K562 (cell line): ENCODE results near the gene SHISAL1. TPM values are rescaled to one million over a fixed set of nuclear protein-coding genes. Genes with fewer than 3 reads are reported as not detected.

Source experiments
- MCM2 ChIP-seq: fragments of 450-650 bp; IDR thresholded peaks from 2 replicates; pipeline ENCODE4 v1.6.1; 2017; ENCODE audit warnings: low read depth, mild to moderate bottlenecking
- MTA2 ChIP-seq: fragments of 450-650 bp; IDR thresholded peaks from 2 replicates; pipeline ENCODE4 v1.6.1; 2016; ENCODE audit warnings: low read depth
- RBM39 ChIP-seq: fragments of 200-400 bp; formaldehyde crosslinking; optimal IDR thresholded peaks from 2 replicates; pipeline ENCODE3; 2018; ENCODE audit warnings: low read depth, low read length
- SRSF7 ChIP-seq: fragments of 200-400 bp; formaldehyde crosslinking; optimal IDR thresholded peaks from 2 replicates; pipeline ENCODE3; 2017; ENCODE audit warnings: mild to moderate bottlenecking, low read depth, low read length
- ZNF24 ChIP-seq: fragments of 450-650 bp; IDR thresholded peaks from 2 replicates; pipeline ENCODE4 v1.6.1; 2016
- polyA plus RNA-seq, 8 experiments: library from polyadenylated mRNA; depleted of rRNA in 4 of 8; stranded (reverse) in 5 of 8; unstranded in 3 of 8; fragments of >200 nt; fragmentation: Nextera tagmentation in 2 of 8; fragmentation: Illumina TruSeq in 1 of 8; extraction: Ambion mirVana in 2 of 8; extraction: Trizol in 1 of 8; gene quantifications; 2 replicates each; pipeline versions ENCODE4 v1.2.1 to v1.2.3, GENCODE V29; 2011 to 2014; ENCODE audit warnings: inconsistent platforms in 1 of 8, missing spikeins in 1 of 8
- total RNA-seq, 7 experiments: library from RNA; depleted of rRNA in 6 of 7; stranded (reverse); fragments of >200 nt in 6 of 7; fragmentation: Illumina TruSeq in 2 of 7; extraction: Trizol in 2 of 7; gene quantifications; 2 replicates each; pipeline versions ENCODE4 v1.2.1 to v1.2.3, GENCODE V29; 2011 to 2021; ENCODE audit warnings: low replicate concordance in 1 of 7
- TF ChIP-seq, protein P1 (sequence below): fragments of 450-650 bp; IDR thresholded peaks from 2 replicates; pipeline ENCODE4 v1.6.1; 2018; ENCODE audit not compliant: partially characterized antibody
- TF ChIP-seq, protein P2 (sequence below): fragments of 250-450 bp; sonication (Bioruptor Pico); IDR thresholded peaks from 2 replicates; pipeline ENCODE4 v1.8.0; 2022; ENCODE audit warnings: inconsistent platforms

SHISAL1 gene
- total and polyA plus RNA-seq, 9 of the 15 experiments (the other 6 are each of a cell fraction or from before 2014, with no cell fraction given): not detected

DNA sequence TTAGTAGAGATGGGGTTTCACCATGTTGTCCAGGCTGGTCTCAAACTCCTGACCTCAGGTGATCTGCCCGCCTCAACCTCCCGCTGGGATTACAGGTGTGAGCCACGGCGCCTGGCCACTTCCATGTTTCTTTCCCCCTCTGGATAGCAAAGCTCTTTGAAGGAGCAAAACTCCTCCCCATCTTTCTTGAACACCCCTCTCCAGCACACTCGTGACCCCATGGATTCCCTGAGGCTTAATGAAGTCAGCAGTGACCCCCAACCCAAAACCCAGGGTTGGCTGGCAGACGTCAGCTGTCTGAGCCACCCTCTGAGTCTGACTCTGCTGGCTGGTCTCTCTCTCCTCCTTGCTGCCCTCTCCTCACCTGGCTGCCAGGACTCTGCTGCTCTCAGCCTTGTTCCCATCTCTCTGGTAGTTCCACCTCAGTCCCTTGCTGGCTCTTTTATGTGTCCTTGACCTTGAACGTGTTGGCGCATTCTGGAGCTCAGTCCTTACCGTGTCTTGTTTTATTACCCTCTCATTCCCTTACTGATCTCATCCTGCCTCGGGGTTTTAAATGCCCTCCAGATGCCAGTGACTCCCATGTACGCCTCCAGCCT is 87.6 kb downstream of the SHISAL1 start (continued):
- TF ChIP-seq, protein P1, sequence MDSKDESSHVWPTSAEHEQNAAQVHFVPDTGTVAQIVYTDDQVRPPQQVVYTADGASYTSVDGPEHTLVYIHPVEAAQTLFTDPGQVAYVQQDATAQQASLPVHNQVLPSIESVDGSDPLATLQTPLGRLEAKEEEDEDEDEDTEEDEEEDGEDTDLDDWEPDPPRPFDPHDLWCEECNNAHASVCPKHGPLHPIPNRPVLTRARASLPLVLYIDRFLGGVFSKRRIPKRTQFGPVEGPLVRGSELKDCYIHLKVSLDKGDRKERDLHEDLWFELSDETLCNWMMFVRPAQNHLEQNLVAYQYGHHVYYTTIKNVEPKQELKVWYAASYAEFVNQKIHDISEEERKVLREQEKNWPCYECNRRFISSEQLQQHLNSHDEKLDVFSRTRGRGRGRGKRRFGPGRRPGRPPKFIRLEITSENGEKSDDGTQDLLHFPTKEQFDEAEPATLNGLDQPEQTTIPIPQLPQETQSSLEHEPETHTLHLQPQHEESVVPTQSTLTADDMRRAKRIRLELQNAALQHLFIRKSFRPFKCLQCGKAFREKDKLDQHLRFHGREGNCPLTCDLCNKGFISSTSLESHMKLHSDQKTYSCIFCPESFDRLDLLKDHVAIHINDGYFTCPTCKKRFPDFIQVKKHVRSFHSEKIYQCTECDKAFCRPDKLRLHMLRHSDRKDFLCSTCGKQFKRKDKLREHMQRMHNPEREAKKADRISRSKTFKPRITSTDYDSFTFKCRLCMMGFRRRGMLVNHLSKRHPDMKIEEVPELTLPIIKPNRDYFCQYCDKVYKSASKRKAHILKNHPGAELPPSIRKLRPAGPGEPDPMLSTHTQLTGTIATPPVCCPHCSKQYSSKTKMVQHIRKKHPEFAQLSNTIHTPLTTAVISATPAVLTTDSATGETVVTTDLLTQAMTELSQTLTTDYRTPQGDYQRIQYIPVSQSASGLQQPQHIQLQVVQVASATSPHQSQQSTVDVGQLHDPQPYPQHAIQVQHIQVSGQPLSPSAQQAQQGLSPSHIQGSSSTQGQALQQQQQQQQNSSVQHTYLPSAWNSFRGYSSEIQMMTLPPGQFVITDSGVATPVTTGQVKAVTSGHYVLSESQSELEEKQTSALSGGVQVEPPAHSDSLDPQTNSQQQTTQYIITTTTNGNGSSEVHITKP: no peak
- TF ChIP-seq, protein P2, sequence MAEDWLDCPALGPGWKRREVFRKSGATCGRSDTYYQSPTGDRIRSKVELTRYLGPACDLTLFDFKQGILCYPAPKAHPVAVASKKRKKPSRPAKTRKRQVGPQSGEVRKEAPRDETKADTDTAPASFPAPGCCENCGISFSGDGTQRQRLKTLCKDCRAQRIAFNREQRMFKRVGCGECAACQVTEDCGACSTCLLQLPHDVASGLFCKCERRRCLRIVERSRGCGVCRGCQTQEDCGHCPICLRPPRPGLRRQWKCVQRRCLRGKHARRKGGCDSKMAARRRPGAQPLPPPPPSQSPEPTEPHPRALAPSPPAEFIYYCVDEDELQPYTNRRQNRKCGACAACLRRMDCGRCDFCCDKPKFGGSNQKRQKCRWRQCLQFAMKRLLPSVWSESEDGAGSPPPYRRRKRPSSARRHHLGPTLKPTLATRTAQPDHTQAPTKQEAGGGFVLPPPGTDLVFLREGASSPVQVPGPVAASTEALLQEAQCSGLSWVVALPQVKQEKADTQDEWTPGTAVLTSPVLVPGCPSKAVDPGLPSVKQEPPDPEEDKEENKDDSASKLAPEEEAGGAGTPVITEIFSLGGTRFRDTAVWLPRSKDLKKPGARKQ (CRISPR knock-in tag): no peak
- TF ChIP-seq MCM2: no peak
- no peak for TF ChIP-seq ZNF24
- TF ChIP-seq SRSF7: no peak
- TF ChIP-seq MTA2: no peak
- no peak for TF ChIP-seq RBM39
